GM19467 (cell line): Measurements from ENCODE around the gene RAB11FIP3.

Source experiments
- ATAC-seq: cut with Tn5 transposase; IDR thresholded peaks from one replicate; pipeline ENCODE4 v1.9.1; 2021; ENCODE audit warnings: mild to moderate bottlenecking, moderate library complexity; ENCODE audit not compliant: unreplicated experiment

RAB11FIP3 gene

DNA sequence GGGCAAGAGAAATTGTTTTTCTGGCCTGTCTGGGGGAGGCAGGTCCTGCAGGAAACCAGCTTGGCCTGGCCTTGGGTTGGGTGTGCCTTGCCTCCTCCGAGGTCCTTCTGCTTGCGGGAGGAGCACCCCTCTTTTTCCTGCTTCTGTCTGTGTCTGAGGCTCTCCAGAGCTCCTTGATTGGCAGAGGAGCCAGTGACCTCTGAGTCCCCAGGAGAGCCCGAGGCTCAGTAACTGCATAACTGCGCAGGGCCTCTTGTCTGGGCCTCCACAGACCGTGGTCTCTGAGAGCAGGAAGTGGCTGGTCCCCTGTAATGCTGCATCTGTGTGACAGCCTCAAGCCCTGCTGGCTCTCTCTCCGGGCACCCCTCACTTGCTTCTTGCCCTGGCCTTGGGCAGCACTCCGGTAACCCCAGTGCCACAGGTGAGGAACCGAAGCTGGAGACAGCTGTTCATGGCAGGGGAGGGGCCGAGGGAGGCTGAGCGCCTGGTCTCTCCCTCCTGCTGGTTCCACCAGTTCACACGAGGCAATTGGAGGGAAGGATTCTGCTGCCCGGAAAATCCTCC, 103.6 kb downstream of the RAB11FIP3 start:
- ATAC-seq = no peak

DNA sequence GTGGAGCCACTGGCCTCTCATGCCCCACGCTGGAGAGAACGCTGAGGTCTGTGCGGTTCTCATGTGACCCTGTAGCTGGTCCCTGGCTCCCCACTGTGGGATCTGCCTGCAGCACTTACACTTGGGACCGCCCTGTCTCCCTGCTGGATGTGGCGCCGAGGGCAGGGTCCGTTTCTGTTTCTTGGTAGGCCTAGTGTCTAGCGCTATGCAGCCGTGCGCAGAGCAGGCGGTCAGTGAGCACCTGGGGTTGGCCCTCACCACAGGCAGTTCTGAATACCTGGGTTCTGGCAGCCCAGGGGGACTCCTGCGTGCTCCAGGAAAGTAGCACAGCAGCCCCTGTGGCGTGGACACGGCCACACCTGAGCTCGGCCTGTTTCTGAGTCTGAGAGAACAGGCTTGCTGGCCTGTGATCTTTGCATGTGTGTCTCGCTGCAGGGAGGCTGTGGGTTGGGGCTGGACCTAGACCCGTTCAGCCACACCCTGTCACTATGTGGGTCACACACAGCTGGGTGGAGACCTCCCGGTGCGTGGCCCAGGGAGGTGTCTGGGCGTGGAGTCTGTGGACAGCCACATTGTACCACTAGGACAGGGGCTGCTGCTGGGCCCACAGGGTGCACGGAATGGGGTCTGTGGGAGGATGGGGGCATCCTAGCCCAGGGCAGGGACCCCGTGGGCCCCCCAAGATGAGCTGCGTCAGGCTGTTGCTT, 104.8 kb downstream of the RAB11FIP3 start:
- no peak for ATAC-seq

DNA sequence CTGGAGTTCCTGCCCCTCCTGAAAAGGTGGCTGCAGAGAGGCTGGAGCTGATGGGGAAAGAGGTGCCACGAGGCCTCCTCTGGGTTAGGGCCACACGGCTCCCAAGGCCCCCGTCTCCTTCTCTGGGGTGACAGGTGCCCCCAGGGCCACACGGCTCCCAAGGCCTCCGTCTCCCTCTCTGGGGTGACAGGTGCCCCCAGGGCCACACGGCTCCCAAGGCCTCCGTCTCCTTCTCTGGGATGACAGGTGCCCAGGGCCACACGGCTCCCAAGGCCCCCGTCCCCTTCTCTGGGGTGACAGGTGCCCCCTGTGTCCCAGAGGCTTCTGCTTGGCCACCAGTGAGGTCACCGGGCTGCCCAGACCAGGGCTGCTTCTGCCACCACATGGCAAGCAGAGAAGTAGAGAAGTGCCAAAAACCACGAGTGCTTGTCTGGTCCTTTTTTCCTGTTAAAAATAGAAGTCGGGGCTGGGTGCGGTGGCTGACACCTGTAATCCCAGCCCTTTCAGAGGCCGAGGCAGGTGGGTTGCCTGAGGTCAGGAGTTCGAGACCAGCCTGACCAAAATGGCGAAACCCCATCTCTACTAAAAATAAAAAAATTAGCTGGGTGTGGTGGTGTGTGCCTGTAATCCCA, 106.2 kb downstream of the RAB11FIP3 start:
- no peak for ATAC-seq

DNA sequence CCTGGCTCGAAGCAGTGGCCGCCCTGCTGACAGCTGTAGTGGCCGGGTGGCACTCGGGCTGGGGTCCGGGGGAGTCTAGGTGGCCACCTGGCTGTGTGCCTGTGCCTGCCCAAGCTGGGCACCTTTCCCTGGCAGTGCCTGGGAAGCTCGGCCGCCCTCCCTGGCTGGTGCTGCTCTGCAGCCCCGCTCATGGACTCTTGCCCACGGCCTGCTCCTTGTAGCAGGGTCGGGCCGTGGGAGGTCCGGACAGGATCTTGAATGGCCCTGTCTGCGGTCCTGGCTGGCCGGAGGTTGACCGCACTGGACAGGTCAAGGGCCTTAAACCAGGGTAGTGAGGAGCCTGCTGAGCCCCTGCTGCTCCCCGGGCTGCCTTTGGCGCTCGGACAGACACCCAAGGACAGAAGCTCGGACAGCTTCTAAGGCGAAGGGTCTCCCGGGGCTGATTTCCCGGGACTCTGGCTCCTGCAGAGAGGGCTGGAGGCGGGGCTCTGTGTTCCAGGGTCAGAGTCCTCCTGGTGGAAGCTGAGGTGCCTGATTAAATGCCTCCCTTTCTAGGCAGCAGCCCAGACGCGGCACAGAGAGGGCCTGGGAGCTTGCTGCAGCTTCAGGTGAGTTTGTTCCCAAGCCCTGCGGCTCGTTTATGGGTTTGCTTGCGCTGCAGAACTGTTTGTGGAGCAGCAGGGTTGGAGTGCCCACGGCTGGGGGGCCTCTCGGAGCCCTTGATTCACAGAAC, 108.1 kb downstream of the RAB11FIP3 start:
- no peak for ATAC-seq

DNA sequence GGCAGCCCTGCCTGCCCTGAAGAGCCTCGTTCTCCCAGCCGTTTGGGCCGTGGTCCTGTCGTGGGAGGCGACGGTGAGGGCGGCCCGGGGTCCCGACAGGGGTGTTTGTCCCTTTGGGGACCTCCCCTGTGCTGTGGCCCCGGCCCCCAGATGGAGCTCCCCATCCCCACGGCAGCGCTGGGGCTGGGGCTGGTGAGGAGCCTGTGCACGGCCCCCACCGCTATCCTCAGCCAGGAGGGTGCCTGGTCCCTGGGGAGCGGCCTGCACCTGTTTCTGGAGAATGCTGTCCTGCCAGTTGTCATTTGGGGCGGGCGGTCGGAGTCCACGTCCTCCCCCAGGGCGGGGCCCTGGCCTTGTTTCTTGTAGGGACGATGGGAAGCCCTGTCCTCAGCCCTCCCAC, 108.7 kb downstream of the RAB11FIP3 start:
- ATAC-seq = no peak

DNA sequence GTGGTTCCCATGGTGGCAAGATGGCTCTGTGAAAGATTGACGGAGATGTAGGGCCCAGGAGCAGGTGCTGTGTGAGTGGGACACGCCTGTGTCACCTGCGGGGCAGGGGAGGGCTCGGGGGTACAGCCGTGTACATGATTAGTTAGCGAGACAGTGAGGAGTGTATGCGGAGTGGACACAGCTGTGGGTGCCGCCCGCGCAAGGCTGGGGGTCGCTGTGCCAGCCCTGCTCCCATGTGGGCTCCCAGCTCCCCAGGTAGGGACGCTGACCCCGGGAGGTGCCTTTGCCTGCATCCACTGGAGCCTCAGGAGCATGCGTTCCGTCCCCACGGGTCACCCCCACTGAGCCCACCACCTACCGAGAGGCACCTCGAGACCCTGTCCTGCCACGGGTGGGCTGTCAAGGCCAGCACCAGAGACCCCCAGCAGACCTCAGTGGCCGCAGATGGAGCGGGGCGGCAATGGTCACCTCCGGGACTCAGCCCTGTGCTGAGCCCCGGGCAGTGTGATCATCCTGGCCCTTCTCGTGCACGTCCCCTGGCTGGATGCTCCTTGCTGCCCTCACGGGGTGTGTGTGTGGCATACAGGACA, 109.5 kb downstream of the RAB11FIP3 start:
- no peak for ATAC-seq

DNA sequence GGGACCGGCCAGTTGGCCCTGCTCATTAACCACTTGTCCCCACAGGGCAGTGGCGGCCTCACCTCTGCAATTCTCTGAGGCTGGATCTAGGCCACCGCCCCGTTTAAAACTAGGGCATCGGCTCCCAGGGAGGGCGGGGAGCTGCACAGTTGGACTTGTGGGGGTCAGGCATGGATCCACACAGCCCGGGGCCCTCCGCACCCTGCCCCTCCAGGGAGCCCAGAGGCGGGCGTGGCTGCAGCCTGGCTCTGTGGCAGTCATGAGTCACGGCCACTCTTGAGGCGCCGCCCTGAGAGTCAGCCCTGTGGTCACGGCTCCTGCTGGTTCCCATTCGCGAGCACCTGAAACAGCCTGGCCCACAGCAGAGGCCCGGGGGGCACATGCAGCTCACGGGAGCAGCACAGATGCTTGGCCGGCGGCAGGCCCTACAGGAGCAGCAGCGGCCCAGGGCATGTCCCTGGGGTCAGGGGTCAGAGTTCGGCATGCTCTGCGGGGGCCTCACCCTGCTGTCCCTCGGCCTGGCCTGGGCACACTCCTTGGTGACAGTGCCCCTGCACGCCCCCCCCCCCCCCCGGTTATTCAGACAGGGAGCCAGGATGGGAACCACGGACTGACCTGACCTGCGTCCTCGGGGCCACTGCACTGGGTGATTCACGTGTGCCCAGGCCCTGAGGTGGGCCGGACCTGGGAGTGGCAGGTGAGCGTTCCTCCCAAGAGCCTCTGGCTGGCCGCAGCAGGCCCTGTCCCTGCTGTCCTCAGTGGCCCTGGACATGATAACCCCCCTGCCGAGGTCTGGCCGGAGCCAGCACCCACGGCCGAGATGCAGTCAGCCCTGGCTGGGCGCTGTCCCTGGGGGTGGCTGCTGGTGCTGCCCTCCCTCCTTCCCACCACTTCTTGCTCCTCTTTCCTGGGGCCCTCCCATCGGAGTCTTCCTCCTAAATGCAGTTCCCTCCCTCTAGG, 110.3 kb downstream of the RAB11FIP3 start:
- no peak for ATAC-seq

DNA sequence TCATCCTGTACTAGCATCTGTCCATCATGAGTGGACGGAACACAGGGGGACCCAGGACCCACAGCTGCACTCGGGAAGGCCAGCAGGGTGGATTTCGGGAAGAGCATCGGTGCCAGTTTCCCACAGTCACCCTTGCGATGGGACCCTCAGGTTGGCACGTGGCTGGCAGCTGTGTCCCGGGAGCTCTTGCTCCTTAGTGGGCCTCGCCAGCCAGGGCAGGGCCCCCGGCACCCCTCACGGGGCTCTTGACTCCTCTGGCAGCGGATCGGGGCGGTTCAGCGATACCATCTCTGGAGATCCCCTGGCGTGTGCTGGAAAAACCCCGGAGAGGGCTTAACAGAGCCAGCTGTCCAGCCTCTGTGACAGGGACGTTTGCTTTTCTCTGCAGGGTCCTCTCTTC, 111.3 kb downstream of the RAB11FIP3 start:
- no peak for ATAC-seq

DNA sequence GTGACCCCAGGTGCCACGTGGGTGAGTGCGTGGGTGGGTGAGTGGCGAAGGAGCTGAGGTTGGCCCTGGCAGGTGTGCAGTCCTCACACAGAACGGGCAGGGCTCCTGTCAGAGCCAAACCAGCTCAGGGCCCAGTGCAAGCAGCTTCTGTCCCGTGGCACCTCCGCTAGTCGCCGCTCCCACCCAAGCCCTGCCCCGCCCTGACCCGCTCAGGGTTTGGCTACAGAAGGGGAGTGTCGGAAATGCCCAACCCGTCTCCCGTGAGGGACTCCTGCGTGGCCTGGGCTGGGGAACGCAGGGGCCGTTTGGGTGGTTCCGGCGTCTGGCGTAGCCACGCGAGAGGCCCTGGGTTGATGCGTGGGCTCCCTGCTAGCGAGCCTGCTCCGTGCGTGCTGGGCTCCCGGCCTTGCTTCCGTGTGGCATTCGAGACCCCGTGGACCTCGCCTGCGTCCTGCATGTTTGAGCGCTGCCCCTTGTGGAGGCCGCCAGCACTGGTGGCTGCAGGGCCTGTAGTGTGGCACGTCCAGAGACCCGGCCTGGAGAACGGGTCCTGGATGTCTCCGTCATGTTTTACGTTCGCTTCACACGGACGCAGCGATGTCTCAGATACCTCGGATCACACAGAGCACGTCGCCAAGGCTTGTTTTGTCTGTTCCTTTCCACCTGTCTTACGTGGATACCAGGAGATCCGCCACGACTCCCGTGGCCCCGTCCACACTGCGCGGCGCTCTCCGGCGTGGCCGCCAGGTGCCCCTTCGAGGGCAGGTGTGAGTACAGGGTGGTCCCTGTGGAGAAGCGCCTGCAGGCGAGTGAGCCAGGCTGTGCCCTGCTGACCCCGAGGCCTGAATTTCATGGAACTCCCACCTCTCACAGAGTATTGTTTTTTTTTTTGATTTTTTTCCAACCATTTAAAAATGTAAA, 112.2 kb downstream of the RAB11FIP3 start:
- ATAC-seq = no peak

DNA sequence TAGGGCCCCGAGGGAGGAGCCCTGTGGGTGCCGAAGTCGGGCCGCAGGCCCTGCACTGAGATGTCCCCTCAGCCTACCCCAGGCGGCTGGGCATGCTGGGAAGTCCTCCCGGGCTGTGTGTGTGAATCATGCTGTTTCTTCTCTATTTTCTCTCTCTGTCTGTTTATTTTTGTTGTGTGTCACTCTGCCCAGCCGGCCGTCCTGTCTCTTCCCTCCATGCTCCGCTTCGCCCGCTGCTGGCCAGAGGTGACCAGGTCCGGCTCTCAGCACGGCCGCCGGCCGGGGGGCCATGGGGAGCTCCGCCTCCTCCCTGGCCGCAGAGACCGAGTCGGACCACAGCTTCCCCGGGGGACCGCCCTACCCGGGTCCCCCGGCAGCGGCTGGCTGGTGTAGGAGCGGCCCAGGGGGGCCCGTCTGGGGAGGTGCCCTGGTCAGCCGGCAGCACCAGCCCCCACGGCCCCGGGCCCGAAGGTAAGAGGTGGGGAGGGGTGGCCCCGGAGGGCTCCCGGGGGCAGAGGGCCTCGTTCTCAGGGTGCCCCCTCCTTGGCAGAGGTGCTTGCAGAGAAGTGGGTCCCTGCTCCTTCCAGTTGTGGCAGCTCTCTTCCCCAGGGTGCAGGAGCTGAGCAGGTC, 114.6 kb downstream of the RAB11FIP3 start:
- no peak for ATAC-seq

DNA sequence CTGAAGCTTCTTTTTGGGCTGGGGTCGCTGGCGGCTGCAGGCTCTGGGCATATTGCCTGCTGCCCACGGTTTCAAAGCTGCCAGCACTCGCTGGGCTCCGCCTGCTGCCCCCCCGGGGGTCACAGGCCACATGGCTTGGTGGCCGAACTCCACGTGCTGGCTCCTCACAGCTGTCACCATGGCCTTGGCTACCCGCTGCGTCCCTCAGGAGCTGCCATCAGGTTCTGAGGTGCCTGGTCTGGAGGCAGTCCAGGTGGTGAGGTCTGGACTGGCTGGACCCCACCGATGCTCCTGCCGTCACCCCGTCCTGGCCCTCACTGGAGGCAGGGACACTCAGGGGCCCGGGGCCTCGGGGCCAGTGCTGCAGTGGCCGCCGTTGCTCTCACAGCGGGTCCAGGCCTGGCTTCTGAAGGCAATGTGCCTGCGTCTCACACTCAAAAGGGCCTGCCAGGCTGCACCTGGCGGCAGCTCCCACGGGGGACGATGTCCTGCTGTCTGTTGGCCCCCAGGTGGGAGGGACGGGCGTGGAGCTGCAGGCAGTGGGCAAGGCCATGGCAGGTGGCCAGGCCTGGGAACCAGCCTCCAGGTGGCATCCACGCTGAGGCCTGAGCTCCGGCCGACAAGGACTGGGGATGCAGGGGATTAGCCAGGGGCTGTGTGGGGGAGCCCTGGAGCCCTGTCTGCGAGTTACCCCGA, 115.3 kb downstream of the RAB11FIP3 start:
- ATAC-seq = no peak

DNA sequence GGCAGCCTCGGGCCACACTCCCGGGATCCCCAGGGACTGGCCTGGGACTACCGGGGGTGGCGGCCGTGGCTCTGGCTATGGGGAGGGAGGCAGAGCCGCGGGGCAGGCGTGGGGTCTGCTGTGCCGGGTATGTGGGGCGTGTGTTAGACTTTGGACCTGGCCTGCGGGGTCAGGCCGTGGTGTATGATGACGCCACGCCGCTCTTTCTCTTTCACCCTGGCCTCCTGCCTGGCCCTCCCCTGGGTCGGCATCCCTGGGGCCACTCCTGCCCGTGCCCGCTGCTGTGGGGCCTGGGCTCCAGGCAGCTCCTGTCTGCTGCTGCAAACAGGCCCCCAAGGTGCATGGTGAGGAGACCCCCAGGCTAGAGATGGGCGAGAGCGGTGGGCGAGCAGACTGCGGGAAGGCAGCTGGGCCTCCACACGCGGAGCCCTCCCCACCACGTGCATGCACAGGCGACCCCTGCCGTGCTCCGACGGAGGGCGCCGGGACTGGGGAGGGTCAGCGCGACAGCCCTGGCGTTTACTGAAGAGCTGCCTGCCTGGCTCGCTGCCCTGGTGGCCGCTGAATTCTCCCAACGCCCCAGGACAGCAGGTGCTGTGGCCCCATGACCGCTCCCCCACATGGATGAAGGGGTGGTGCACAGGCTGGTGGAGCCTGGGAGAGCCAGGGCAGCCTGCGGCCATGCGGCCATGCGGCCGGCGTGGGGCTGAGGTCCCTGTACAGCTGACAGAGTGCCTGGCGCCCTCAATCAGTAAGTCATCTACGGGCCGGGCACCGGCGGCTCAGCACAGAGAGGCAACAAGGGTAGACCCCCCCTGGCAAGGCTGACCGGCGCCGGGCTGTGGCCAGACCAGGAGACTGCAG, 118.1 kb downstream of the RAB11FIP3 start:
- ATAC-seq = no peak

DNA sequence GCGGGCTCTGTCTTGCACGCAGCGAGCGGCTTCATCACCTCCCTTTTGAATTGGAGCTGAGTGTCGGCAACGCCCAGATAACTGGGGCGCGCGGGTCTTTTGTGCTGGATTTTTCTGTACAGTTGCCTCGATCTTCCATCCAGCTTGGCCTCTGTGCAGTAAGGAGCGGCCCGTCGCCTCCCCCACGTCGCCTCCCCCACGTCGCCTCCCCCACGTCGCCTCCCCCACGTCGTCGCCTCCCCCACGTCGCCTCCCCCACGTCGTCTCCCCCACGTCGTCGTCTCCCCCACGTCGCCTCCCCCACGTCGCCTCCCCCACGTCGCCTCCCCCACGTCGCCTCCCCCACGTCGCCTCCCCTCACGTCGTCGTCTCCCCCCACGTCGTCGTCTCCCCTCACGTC, 119.1 kb downstream of the RAB11FIP3 start:
- ATAC-seq = no peak

DNA sequence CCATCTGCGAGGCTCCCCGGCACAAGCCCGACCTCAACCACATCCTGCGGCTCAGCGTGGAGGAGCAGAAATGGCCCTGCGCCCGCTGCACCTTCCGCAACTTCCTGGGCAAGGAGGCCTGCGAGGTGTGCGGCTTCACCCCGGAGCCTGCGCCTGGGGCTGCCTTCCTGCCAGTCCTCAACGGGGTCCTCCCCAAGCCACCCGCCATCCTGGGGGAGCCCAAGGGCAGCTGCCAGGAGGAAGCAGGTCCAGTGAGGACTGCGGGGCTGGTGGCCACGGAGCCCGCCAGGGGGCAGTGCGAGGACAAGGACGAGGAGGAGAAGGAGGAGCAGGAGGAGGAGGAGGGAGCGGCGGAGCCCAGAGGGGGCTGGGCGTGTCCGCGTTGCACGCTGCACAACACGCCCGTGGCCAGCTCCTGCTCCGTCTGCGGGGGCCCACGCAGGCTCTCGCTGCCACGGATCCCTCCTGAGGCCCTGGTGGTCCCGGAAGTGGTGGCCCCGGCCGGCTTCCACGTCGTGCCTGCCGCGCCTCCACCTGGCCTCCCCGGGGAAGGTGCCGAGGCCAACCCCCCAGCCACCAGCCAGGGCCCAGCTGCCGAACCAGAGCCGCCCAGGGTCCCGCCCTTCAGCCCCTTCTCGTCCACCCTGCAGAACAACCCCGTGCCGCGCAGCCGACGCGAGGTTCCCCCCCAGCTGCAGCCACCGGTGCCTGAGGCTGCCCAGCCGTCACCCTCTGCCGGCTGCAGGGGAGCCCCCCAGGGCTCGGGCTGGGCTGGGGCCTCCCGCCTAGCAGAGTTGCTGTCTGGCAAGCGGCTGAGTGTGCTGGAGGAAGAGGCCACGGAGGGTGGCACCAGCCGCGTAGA, 121.7 kb downstream of the RAB11FIP3 start:
- no peak for ATAC-seq

DNA sequence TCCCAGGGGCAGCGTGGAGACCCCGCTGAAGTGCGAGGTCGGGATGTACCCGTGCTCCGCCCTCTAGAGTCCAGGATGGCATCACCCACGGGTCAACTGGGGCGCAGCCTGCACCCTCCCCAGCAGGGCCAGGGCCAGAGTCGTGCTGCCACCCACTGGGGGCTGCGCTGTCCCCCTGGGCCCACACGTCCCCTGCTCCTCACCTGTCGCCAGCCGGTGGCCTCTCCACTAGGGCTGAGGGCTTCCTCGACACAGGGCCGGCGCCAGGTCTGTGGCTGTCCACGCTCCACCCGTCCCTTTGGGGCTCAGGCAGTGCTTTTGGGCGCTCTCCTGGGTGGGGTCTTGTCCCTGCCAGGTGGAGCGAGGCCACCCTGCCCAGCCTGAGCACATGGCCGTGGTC, 123.1 kb downstream of the RAB11FIP3 start:
- ATAC-seq = no peak

DNA sequence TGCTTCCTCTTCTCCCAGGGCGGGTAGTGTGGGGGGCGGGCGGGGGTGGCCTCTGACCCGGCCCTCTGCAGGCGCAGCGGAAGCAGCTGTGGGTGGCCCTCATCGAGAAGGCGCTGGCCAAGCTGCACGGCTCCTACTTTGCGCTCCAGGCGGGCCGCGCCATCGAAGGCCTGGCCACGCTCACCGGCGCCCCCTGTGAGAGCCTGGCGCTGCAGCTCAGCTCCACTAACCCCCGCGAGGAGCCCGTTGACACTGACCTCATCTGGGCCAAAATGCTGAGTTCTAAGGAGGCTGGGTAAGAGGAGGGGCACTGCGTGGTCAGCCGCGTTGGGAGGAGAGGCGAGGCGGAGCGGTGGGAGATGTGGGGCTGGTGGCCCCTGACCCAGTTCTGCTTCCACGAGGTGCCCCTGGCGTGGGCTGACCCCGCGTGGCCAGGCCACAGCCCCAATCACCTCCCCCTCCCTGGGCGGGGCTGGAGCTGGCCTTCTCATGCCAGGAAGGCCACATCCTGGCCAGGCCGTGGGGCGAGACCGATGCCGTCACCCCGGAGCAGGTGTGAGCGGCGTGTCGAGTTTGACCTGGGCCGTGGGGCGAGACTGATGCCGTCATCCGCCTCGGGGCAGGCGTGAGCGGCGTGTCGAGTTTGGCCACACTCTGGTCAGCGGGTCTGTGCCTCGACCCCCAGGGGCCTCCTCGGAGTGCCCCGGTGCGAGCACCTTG, 124.3 kb downstream of the RAB11FIP3 start:
- ATAC-seq = no peak
